B cell (primary cell): Measurements from ENCODE around the gene FBXO8.

ENCODE experiments used
- CTCF ChIP-seq: fragments of 200-600 bp; IDR thresholded peaks from one replicate; pipeline ENCODE4 v1.8.0; 2022; ENCODE audit warnings: antibody characterized with exemption, mild to moderate bottlenecking
- EZH2 ChIP-seq: IDR thresholded peaks from 2 replicates; pipeline ENCODE4 v1.6.1; 2012; ENCODE audit warnings: borderline replicate concordance, low read depth, mild to moderate bottlenecking, moderate library complexity, low read length; ENCODE audit not compliant: insufficient read depth, poor library complexity, severe bottlenecking

GRCh38 chr4:174217273-174218126, 66.0 kb downstream of the FBXO8 start:
- TF ChIP-seq CTCF (no peak), EZH2 (no peak)
